Stimulated activated CD4-positive, alpha-beta T cell treated with anti-CD3 and anti-CD28 coated beads, TNF-alpha, amount 100 ng/mL, for 4 hours (primary cell): ENCODE data around the gene MICALL1.
"Not testable (repeated sequence)": the region's sequence is repeated elsewhere in the genome, so short reads cannot be mapped to it uniquely, and the experiment has no call there.

Experiments
- DNase-seq, 3 experiments: peaks; one replicate each; pipeline ENCODE4 v3.0.0-alpha.2; 2020; ENCODE audit warnings: low read depth in 3 of 3

MICALL1 gene

DNA sequence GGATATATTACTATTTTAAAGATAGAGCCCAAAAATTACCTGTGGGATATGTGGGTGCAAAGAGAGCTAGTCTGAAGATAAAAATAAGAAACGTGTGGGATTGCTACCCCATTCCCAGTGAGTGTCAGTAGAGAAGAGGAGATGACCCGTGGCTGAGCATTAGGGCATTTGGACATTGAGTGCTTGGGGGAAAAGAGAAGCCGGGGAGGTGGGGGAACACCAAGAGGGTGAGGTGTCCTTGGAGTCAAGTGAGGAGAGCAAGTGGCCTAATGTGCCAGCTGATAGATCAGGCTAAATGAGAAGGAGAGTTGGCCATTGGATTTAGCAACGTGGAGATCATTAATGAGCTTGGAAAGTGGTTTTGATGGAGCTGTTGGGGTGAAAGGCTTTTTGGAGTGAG, 48.6 kb downstream of the MICALL1 start:
- DNase-seq = no peak

DNA sequence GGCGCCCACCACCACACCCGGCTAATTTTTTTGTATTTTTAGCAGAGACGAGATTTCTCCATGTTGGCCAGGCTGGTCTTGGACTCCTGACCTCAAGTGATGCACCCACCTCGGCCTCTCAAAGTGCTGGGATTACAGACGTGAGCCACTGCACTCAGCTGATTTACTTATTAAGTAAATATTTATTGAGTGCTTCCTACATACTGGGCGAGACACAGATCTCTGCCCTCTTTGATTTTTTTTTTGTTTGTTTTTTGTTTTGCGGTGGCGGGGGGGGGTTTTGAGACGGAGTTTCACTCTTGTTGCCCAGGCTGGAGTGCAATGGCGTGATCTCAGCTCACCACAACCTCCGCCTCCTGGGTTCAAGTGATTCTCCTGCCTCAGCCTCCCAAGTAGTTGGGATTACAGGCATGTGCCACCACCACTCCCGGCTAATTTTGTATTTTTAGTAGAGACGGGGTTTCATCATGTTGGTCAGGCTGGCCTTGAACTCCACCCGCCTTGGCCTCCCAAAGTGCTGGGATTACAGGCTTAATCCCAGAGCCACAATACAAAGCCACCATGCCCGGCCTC, 49.8 kb downstream of the MICALL1 start:
- not testable (repeated sequence) for DNase-seq

DNA sequence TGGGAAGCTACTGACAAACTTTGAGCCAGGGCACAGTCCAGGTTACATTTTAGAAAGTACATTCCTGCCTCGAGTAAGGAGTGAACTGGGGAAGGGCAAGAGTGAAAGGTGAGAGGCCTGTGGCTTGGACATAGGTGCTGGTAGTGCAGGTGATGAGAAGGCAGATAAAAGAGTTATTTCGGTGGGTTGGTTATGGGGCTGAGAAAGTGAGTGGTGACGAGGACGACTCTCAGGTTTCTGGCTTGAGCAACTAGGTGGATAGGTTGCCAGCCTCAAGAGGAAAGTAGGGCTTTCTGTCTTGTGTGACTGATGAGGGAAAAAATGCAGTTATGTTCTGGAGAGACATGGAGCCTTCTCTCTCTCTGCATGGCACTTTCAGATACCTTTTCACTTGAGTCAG, 51.1 kb downstream of the MICALL1 start:
- no peak for DNase-seq

DNA sequence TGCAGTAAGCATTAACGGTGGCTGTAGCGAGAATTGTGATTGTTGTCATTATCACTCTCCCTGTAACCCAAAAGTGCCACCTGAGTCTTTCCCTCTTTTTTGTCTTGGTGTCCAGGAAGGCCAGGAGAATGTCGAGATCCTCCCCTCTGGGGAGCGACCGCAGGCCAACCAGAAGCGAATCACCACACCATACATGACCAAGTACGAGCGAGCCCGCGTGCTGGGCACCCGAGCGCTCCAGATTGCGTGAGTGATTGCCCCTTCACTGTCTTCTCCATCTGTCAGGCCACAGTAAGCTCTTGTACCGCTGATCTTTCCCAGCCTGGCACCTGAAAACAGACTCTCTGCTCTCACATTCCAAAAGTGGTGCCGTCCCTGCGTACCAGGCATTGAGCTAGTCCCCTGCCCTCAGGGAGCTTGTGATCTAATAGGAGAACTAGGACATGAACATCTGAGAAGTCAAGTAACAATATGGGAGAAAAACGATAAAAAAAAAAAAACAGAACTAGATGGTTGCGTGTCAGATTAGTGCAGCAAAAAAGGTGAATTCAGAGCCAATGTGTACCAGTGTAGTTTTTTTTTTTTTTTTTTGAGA, 53.2 kb downstream of the MICALL1 start:
- DNase-seq = no peak

DNA sequence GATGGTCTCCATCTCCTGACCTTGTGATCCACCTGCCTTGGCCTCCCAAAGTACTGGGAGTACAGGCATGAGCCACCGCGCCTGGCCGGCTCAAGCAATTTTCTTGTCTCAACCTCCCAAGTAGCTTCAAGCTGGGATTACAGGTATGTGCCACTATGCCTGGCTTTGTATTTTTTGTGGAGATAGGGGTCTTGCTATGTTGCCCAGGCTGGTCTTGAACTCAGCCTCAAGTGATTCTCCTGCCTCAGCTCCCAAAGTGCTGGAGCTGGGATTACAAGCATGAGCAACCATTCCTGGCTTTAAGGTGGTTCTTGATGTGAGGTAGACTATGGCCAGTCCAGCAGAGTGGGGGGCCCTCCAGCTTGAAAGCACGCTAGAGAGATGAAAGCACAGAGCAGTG, 55.0 kb downstream of the MICALL1 start:
- no peak for DNase-seq

DNA sequence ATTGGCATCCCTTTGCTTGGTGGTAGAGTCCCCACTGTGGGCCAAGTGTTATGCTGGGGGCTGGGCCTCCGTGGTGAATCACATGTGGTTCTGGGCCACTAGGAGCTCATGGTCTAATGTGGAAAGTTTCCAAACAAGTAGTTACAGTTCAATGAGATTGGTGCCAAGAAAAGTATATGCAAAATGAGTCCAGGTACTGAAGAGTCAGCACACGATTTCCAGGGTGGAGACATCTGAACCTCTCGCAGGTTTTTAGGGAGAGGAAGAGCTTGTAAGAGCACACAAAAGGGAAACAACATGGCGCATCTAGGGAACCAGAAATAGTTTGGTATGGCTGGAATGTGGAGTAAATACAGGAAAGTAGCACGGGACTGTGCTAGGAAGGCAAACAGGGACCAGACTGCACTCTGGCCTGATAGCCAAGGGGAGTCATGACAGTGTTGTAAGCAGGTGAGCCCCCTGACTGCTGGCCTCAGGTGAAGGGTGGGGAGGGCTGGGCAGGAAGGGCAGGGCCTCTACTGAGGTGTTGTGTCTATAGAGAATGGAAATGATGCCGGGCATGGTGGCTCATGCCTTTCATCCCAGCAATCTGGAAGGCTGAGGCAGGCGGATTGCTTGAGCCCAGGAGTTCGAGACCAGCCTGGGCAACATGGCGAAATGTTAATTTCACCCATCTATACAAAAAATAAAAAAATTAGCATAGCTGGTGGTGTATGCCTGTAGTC, 60.0 kb downstream of the MICALL1 start:
- DNase-seq = no peak

DNA sequence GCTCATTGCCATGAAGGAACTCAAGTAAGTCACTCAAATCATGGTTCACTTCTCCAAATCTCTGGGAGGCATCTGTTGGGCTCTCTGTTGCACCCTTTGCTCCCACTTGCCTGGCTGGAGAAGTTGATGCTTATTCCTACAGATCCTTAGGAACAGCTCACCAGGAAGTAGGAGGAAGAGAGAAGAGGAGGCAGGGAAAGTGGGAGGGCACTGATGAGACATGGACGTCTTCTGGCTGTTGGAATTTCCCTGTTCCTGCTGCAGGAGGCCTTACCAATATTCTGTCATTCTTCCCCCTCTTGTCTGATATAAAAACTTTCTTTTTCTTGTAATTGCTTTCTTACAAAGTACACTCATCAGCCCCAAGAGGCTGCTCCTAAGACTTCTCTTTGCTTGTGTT, 61.0 kb downstream of the MICALL1 start:
- DNase-seq = no peak

DNA sequence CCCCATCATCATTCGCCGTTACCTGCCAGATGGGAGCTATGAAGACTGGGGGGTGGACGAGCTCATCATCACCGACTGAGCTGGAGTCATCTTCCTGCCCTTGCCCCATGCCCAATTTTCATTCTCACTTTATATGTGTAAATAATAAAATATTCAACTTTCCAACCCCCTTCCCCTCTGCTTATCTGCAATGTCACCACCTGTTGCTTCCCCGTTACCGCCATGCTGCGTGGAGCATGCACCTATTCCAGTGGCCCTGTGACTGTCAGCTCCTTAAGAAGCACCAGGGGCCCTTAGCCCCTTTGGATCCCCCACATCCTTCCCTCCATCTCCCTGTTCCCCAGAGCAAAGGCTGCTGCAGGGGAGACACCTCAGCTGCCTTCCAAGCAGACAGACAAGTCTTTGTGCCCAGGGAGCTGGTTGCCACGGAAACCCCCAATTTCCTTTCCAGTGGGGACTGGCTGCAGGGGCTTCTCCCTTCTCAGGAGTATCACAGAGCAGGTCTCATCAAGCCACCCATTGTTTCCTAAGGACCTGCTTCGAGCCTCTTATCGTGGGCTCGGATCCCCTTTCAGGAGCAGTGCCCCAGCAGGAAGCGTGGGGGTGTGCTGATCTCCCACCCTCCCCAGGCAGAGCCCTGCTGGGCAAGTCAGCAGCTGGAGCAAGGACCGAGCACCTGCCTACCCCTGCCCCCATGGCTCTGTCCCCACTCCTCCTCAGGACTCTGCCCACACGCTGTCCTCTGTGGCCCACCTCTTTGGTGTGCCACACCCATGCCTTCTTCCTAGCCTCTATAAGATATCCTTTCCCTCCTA, 61.7 kb downstream of the MICALL1 start:
- no peak for DNase-seq

DNA sequence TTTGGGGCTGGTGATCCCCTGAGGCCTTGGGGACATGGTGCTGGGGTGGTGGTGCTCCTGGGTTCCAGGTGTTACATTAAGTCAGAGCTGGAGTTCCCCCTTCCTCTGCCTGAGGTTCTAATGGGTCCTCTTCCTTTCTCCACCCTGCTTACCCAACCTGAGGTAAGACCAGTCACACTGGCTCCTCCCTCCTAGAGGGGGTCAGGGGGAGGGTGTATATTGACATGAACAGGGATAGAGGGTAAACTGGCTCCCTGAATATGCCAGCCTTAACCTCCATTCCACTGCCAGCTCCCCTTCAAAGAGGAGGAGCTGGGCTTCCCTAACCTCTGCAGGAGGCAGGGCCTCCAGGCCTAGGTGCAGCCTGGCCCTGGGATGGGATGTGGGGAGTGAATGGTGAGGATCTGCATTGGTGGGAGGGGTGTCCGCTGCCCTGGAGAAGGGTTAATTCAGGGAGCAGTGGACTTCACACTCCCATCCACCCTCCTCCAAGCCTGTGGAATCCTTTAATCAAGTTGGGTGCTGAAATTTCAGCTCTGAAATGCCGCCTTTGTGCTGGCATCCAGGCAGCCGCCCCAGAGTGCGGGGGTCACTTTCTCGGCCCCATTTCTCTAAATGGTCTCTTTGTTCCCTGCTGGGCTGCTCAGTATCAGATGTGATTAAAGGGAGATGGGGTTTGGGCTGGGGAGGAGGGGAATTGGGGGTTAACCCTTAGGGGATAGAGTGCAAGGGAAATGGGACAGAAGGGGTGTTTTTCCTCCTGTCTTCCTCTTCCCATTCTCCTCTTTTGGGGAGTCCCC, 62.6 kb downstream of the MICALL1 start:
- no peak for DNase-seq

DNA sequence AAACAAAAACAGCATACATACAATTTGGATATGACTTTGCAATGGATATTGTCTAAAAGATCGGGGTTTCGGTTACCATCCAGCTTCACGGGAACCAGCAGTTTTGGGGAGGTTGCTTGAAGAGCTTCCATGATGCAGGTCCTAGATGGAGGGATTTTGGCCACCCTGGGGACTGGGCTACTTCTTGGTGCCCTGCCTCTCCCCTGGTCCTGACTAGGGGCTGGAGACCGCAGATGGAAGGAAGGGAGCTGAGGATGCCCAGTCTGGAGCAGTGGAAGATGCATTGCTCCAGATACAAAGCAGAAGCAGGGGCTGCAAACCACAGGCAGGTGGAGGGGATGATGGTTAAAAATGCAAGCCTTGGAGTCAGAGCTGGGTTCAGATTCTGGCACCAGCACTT, 64.8 kb downstream of the MICALL1 start:
- no peak for DNase-seq

DNA sequence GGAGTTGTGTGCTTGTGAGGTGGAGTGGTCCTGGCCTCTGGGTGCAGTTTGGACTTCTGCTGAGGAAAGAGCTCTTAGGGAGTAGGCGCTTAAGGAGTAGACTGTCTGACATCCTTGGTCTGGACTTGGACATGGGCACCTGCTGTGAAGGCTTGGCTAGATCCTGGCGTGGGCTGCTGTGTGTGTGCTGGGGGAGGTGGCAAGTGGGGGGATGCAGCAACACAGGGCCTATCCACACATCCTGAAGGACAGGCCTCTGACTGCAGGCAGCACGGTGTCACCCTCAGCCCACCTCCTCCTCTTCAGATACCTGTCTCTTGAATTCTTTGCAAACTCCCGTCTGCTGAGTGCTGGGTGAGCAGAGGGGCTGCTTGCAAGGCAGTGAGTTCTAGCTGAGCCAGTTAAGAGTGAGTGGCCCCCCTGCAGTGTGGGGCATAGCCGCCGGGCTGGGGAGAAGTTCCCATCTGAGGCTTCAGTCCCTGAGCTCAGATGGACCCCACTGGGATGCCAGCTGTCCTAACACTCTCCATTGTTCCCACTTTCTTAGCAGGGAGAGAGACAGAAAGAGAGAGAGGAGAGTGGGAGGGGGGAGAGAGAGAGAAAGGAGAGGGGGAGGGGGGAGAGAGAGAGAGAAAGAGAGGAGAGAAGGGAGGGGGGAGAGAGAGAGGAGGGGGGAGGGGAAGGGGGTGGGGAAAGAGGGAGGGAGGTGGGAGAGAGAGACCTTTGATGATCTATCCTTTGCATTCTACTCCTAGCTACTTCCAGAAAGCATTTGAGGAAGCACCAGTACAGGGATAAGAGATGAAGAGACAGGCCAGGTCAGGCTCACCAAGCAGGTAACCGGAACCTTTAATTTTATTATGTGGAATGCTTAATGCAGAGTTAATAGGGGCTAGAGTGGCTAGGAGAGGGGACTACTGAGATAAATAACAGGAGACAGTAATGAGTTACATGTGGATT, 65.7 kb downstream of the MICALL1 start:
- no peak for DNase-seq

DNA sequence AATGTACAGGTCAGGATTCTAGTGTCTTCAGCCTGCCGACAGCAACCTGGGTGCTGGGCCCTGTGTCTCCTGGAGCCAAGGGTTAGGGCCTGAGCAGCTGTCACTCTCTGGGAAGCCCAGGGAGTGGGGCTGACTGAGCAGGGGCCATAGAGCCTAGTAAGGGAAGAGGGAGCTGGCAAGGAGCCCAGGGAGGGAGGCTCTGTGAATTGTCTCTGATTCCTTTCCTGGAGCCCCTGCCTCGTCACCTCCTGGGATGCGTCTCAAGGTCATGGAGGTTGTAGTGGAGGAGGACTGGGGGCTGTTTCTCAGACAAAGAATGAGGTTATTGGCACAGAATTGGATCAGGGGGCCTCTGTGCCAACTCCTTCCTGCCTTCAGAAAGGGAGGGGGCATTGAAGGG, 66.4 kb downstream of the MICALL1 start:
- DNase-seq = no peak

DNA sequence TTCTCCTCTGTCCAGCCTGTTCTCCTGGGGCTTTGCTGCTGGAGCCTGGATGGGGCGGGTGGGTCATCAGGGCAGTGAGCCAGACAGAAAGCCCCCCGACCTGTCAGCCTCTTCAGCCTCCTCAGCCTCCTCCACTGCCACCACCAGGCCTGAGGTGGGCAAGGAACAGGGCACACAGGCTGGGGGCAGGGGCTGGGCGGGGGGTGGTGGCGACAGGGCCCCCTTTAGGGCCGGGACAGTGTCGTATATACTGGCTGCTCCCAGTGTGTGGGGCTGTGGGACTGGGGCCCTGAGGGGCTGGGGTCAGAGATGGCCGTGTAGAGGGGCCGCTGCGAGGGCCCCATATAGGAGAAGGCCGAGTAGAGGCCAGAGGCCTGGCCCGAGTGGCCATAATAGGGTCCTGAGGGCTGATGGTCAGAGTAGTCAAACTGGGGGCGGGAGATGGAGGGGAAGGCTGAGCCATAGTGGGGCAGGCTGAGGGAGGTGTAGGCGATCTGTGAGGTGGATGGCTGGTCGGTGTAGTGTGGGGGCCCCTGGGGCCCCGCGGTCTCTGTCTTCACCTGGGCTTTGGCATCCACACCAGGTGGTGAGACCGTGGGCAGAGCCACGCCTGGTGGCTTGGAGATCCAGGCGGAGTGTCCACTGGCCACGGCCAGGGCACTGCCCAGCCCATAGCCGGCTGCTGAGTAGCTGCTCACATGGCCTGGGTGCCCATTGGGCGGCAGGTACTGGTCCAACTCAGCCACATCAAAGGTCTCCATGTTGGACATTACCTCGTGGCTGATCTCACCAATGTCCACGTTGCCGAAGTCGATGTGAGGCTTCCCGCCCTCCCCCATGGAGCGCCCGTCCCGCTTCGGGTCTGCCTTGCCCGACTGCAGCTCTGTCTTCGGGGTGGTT, 67.4 kb downstream of the MICALL1 start:
- no peak for DNase-seq

DNA sequence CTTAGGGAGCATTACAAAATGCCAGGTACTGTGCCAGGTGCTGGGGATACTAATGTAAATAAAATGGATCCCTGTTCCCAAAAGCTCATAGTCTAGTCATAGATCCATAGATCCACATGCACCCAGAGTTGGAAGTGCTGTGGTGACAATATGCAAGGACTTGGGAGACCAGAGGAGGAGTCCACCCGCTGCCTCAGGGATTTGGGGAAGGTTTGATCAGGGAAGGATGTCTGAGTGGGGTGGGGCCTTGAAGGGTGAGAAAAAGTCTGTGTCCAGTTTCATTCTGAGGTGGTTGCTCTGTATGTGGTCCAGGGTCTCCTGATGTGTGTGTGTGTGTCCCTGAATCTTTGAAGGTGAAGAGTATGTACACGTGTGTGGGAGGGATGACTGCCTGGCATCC, 69.1 kb downstream of the MICALL1 start:
- no peak for DNase-seq

DNA sequence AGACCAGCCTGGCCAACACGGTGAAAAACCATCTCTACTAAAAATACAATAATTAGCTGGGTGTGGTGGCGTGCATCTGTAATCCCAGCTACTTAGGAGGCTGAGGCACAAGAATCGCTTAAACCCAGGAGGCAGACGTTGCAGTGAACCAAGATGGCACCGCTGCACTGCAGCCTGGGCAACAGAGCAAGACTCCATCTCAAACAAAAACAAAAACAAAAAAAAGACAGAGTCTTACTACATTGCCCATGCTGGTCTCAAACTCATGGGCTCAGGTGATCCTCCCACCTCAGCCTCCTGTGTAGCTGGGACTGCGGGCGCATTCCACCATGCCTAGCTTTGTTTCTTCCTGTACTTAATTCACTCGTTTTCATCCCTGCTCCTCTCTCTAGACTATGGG, 69.9 kb downstream of the MICALL1 start:
- not testable (repeated sequence) for DNase-seq

DNA sequence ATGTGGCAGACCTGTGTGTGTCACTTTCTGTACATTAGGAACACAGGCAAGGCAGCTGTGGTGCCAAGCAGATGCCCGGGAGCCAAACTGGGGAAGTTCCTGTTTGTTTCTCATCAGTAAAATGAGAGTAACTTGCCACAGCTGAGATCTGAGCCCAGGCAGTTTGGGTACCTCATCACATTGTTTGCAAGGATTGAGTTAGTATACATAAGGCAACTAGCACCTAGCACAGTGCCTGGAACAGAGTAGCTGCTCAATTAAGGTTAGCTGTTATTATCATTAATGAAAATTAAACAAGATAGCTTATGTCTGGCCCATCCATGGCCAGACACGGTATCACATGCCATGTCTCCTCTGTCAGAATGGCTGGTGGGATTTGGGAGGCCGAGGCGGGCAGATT, 70.5 kb downstream of the MICALL1 start:
- DNase-seq = no peak

DNA sequence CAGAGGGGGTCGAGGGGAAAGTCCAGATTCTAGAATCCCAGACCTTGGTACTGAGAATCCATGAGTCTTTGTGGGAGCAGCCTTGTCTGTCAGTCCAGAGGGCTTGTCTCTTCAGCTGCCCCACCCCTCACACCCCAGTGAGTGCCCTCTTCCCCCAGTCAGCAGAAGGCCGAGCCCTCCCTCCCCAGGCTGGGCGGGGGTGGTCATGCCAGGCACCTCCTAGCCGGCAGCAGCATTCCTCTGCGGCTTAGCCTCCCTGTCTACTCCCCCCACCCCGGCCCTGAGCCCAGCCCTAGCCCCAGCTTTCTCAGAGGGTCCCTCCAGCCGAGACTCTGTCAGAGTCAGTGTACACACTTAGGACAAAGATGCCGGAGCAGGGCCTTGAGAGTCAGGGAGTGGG, 73.7 kb downstream of the MICALL1 start:
- no peak for DNase-seq

DNA sequence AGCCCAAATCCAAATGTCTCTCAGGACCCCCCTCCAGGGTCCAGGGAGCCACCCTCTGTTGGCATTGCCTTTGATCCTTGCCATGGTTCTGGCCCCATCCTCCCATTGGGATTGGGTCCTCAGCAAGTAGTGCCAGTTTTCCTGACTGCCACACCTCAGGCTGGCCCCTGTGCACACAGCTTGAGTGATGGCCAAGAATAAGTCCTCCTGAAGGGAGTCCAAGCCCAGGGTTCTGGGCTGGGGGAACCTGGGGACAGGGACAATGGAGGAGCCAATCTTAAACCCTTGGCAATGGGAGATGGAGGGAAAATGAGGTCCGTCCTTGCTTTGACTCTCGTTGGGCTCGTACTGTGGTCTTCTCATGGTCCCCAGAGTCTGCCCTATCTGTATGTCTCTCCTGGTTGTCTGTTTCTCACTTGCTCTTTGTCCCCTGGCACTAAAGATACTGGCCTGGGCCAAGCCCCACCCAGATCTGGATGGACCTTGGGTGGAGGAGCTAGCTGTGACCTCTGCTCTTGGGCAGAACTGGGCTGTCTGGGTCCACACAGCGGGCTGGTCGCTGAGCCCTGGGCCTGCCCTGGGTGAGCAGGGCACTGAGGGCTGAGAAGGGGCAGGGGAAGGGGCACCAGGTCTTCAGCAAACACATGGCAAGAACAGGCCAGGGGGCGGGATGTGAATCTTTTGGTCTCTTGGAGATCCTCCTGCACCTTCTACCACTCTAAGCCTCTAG, 75.3 kb downstream of the MICALL1 start:
- DNase-seq = no peak
